Calu3 (cell line): ENCODE data around the gene CACNA1E. TPM values are rescaled to one million over a fixed set of nuclear protein-coding genes. Genes with fewer than 3 reads are reported as not detected.

Experiments used
- Bru-seq: library from RNA; stranded (reverse); fragments of 400-500 nt; gene quantifications from one replicate; lab custom pipeline; 2021; lab: Mats Ljungman, UMichigan
- BruChase-seq, 2 experiments: library from RNA; stranded (reverse); fragments of 400-500 nt; gene quantifications; one replicate each; lab custom pipeline; 2021; lab: Mats Ljungman, UMichigan
- BruUV-seq: library from RNA; stranded (reverse); fragments of 400-500 nt; replicated peaks from 2 replicates; lab custom pipeline; 2021; lab: Mats Ljungman, UMichigan
- CTCF ChIA-PET: fragments of 300-600 bp; sonication (Branson Sonifier 250); formaldehyde crosslinking; loops from one replicate; lab custom pipeline; 2022; ENCODE audit warnings: antibody characterized with exemption; lab: Charles Lee
- DNase-seq: peaks from one replicate; pipeline ENCODE4 v3.0.0; 2022
- H3K27ac Mint-ChIP-seq: one replicate; pipeline ENCODE4 v1.8.0; 2022; ENCODE audit warnings: mixed read lengths; ENCODE audit not compliant: unreplicated experiment
- H3K27me3 Mint-ChIP-seq: one replicate; pipeline ENCODE4 v1.8.0; 2022; ENCODE audit warnings: mixed read lengths; ENCODE audit not compliant: unreplicated experiment
- H3K36me3 Mint-ChIP-seq: one replicate; pipeline ENCODE4 v1.8.0; 2022; ENCODE audit warnings: mild to moderate bottlenecking, moderate library complexity, mixed read lengths; ENCODE audit not compliant: insufficient read depth, unreplicated experiment
- H3K4me1 Mint-ChIP-seq: one replicate; pipeline ENCODE4 v1.8.0; 2022; ENCODE audit warnings: mild to moderate bottlenecking, low read depth, mixed read lengths; ENCODE audit not compliant: unreplicated experiment
- H3K4me3 Mint-ChIP-seq: one replicate; pipeline ENCODE4 v1.8.0; 2022; ENCODE audit warnings: mild to moderate bottlenecking, low read depth, moderate library complexity, mixed read lengths; ENCODE audit not compliant: unreplicated experiment
- H3K9me3 Mint-ChIP-seq: one replicate; pipeline ENCODE4 v1.8.0; 2022; ENCODE audit warnings: low read depth, mixed read lengths; ENCODE audit not compliant: unreplicated experiment
- intact Hi-C: fragments of 100-400 bp; cut with micrococcal nuclease; formaldehyde crosslinking; loops from one replicate; pipeline ENCODE4 v1.10.0; 2022; ENCODE audit not compliant: unreplicated experiment
- long read RNA-seq: library from polyadenylated mRNA; stranded (forward); transcript quantifications from one replicate; pipeline ENCODE4 v2.0.0, GENCODE V29; 2022
- total RNA-seq: library from RNA; stranded (reverse); gene quantifications from 2 replicates; pipeline ENCODE4 v1.2.3, GENCODE V29; 2022
- TF ChIP-seq, protein P1 (sequence below): fragments of 200-600 bp; IDR thresholded peaks from one replicate; pipeline ENCODE4 v1.8.0; 2022; ENCODE audit warnings: antibody characterized with exemption; ENCODE audit not compliant: unreplicated experiment

Gene CACNA1E
- total RNA-seq (not detected in 2 replicates), Bru-seq, nascent RNA (percentile 1 among the genes with signal in this experiment), BruChase-seq, experiment 1, labeled RNA remaining after a 6-hour chase (percentile 1 among the genes with signal in this experiment), BruChase-seq, experiment 2, labeled RNA remaining after a 2-hour chase (not detected)
- long read RNA-seq, result 0 reads

DNA sequence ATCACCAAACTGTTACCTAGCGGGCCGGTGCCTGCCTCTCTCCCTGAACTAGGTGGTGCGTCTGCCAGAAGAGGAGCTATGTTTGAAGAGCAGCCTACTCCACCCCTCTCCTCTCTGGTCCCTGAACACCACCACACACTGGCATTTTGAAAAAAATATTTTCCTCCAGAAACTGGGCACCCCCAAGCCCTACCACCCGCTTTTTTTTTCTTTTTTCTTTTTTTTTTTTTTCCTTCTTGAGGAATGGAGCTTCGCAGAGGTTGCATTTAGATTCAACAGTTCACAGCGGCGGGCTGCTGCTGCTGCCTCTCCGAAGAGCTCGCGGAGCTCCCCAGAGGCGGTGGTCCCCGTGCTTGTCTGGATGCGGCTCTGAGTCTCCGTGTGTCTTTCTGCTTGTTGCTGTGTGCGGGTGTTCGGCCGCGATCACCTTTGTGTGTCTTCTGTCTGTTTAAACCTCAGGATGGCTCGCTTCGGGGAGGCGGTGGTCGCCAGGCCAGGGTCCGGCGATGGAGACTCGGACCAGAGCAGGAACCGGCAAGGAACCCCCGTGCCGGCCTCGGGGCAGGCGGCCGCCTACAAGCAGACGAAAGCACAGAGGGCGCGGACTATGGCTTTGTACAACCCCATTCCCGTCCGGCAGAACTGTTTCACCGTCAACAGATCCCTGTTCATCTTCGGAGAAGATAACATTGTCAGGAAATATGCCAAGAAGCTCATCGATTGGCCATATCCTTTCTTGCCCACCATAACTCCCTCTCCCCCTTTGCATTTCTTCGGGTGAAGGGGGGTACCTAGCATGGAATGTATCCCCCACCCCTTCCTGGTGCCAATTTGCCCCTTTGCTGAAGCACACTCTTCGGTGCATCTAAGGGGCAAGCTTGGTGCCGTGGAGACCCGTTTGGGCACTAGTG lies at the start of gene CACNA1E:
CACNA1E (plus strand) TSS at position 233 of the 911 bp plus-strand sequence; CDS start at position 461, 228 bp downstream.
- DNase-seq, result no peak
- intact Hi-C loops, result no loop called here
- CTCF ChIA-PET, result interaction anchor here (0.7 kb wide), 1 partner anchor 451 kb away, joined by 3 read pairs; no protein-coding TSS in a partner anchor
- TF ChIP-seq, protein P1, sequence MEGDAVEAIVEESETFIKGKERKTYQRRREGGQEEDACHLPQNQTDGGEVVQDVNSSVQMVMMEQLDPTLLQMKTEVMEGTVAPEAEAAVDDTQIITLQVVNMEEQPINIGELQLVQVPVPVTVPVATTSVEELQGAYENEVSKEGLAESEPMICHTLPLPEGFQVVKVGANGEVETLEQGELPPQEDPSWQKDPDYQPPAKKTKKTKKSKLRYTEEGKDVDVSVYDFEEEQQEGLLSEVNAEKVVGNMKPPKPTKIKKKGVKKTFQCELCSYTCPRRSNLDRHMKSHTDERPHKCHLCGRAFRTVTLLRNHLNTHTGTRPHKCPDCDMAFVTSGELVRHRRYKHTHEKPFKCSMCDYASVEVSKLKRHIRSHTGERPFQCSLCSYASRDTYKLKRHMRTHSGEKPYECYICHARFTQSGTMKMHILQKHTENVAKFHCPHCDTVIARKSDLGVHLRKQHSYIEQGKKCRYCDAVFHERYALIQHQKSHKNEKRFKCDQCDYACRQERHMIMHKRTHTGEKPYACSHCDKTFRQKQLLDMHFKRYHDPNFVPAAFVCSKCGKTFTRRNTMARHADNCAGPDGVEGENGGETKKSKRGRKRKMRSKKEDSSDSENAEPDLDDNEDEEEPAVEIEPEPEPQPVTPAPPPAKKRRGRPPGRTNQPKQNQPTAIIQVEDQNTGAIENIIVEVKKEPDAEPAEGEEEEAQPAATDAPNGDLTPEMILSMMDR, result no peak
- H3K27ac Mint-ChIP-seq, result no peak within 1 kb of the TSS
- H3K4me1 Mint-ChIP-seq, result no peaks in the 10 kb centered on the region
- peaks cover 82% of the 10 kb centered on the region for H3K27me3 Mint-ChIP-seq
- no peaks in the 10 kb centered on the region for H3K9me3 Mint-ChIP-seq
- no peak within 1 kb of the TSS for H3K4me3 Mint-ChIP-seq
- no peaks in the 10 kb centered on the region for H3K36me3 Mint-ChIP-seq
- BruUV-seq, result no TSS peak

DNA sequence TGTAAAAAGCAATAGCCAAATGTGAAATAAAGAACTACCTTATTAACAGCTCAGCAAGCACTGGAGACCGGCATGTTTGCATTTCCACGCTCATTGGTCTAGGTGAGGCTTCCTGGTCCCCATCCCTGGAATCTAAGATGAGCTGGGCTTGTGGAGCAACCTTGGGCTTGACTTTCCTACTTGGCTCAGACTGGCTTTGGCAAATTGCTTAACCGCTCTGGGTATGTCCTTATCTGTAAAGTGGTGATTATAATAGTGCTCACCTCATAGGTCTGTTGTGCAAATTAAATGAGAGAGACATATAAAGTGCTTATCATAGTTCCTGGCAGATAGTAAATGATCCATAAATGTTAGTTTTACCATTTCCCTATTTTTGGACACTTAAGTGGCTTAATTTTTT lies 49.4 kb upstream of the CACNA1E start:
- intact Hi-C loops, result no loop called here

DNA sequence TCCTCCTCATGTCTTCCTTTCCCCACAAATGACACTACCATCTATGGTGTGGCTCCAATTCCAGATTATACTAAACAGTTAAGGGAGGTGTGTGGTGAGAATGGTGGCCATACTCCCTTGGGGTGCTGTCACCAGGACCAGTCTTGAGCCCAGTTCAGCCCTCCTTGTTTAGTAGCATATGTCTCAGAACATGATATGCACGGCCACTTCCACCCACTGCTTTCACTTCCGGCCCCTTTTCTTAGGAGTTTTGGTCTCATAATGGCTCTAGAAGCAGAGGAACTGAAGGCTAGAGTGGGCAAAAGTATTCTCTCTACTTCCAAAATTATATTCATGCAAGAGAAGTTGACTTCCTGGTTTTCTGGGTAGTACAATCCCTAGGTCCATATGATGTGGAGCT lies 45.3 kb upstream of the CACNA1E start:
- H3K9me3 Mint-ChIP-seq, result no peaks in the 10 kb centered on the region
- intact Hi-C loops, result no loop called here
- H3K36me3 Mint-ChIP-seq, result no peaks in the 10 kb centered on the region
- H3K4me1 Mint-ChIP-seq, result peaks cover 8% of the 10 kb centered on the region
- DNase-seq, result no peak
- no peak overlapping the region for H3K27ac Mint-ChIP-seq
- TF ChIP-seq, protein P1, result no peak
- CTCF ChIA-PET, result no interaction called here
- H3K4me3 Mint-ChIP-seq, result no peak overlapping the region
- BruUV-seq, result no TSS peak
- peaks cover 45% of the 10 kb centered on the region for H3K27me3 Mint-ChIP-seq

More for the DNA sequence above, 49.4 kb upstream of the CACNA1E start:
- CTCF ChIA-PET, result interaction anchor here (0.6 kb wide), 1 partner anchor 244 kb away, joined by 3 read pairs; no protein-coding TSS in a partner anchor
- DNase-seq, result no peak
- TF ChIP-seq, protein P1, result no peak
- peaks cover 8% of the 10 kb centered on the region for H3K4me1 Mint-ChIP-seq
- H3K27me3 Mint-ChIP-seq, result peaks cover 50% of the 10 kb centered on the region
- no peaks in the 10 kb centered on the region for H3K9me3 Mint-ChIP-seq
- no peak overlapping the region for H3K27ac Mint-ChIP-seq
- H3K36me3 Mint-ChIP-seq, result no peaks in the 10 kb centered on the region
- BruUV-seq, result no TSS peak
- H3K4me3 Mint-ChIP-seq, result no peak overlapping the region

DNA sequence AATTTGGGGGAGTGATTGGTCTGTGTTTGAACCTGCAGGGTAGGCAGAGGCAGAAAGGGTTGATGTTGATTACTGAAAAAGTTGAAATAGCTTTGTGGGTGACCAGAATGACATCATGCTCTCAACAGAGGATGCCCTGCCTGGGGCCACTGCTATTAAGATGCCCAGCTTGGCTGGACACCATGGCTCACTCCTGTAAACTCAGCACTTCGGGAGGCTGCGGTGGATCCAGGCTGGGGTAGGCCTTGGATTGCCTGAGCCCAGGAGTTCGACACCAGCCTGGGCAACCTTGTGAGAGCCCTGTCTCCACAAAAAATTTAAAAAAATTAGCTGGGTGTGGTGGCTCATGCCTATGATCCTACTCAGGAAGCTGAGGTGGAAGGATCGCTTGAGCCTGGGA lies 42.8 kb upstream of the CACNA1E start:
- H3K36me3 Mint-ChIP-seq, result no peaks in the 10 kb centered on the region
- H3K4me1 Mint-ChIP-seq, result peaks cover 8% of the 10 kb centered on the region
- intact Hi-C loops, result no loop called here
- CTCF ChIA-PET, result interaction anchor here (0.6 kb wide), 1 partner anchor 101 kb away, joined by 3 read pairs; no protein-coding TSS in a partner anchor
- peaks cover 44% of the 10 kb centered on the region for H3K27me3 Mint-ChIP-seq
- no peaks in the 10 kb centered on the region for H3K9me3 Mint-ChIP-seq
- TF ChIP-seq, protein P1, result no peak
- DNase-seq, result no peak
- H3K4me3 Mint-ChIP-seq, result no peak overlapping the region
- H3K27ac Mint-ChIP-seq, result no peak overlapping the region
- BruUV-seq, result no TSS peak
